GM19438 (cell line): ENCODE measurements around the gene SCNM1.
"Not testable (repeated sequence)": the region's sequence is repeated elsewhere in the genome, so short reads cannot be mapped to it uniquely, and the experiment has no call there.

ENCODE experiments used
- ATAC-seq: cut with Tn5 transposase; IDR thresholded peaks from one replicate; pipeline ENCODE4 v1.9.1; 2021; ENCODE audit warnings: low read depth; ENCODE audit not compliant: unreplicated experiment

The SCNM1 gene

DNA sequence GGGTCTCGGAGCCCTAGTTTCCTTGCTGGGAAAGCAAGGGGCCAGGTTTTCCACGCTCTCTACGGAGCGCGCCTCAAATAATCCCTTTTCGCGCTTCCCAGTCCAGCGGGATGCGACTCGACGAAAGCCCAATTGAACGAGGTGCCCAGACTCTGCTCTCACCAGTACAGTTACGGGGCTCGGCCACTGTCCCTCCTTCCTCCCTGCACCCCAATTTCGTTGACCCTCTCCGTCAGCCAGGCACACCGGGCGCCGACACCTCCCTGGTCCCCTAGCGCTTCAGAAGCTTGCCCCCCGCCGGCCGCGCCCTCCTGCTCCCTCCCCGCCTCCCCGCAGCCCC is 19.9 kb upstream of the SCNM1 start:
- ATAC-seq, result peak; percentile 5

DNA sequence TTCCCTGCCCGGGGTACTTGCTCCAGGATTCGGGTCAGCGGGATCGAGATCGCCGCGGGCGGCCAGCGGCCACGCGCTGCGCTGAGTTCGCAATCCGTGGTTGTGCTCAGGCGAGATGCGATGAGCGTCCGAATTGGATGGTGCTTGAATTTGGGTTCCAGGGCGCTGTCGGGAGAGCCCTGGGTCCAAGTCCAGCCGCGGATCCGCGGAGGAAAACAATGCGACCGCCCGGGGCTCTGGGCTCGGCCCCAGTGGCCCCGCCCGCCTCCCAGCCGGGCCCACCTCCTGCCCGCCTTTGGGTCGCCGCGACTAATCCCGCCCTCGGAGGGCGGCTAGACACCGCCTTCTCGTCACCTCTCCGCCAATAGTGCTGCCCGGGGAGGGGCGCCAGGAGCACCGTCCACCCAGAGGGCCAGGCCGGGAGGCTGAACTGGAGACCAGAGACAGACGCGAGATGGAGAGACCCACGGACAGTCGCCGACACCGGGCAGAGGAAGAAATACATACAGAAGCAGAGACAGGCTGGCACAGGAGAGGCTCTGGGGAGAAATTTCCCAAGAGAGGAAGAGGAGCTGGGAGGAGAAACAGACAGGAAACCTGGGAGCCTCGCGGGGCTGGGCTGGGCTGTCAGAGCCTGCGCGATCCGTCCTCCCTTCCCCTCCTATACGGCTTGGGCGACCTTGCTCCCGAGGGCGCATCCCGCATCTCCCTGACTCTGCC is 19.4 kb upstream of the SCNM1 start, which contains the start of gene SEMA6C:
Gene SEMA6C (minus strand): TSS at position 220 of the 720 bp plus-strand sequence. CDS start 4,010 bp downstream, outside the sequence.
- peak; percentile 99 for ATAC-seq

DNA sequence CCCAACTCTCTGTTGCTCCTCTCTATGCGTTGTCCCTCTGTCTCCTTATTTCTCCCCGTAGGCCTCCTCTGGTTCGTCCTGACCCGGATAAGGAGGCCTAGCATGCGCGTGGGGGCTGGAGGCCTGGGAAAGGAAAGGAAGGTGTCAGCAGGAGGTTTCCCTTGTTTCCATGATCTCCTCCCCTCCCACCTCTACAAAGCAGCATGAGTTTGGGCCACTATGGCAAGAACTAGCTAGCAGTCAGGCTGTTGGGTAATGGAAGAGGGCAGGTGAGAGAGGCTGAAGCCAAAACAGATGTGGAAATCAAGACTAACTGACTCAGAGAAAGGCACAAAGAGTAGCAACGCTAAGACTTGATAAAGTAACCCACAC is 18.8 kb upstream of the SCNM1 start:
- ATAC-seq, result no peak

DNA sequence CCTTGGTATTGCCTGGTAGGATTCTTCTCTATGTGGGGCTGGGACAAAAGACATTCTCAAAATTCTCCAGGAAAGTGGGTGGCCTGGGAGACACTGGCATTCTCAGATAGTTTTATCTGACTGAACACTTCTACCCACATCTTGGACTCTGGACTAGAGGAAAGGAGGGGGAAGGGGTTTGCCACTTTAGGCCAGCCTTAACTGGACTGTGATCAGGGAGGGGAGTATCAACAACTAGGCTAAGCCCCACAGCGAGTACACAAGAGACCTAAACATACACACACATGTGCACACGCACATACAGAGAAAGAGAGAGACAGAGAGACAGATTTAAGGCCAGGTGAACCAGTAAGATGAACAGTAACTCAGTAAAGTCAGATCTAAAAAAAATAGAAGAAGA is 18.3 kb upstream of the SCNM1 start:
- ATAC-seq, result no peak

DNA sequence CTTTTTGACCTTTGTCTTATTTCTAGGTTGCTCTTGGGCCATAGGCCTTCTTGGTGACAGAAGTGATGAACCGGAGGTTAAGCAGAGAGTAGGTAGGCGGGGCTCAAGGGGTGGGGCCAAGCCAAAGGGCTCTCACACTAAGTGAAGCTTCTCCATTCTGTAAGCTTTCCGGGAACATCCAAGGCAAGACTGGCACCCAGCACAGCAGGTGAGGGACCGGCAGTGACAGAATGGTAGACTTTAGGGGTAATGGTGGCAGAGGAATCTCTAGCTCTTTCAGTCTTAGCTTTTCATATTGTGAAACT is 9.5 kb upstream of the SCNM1 start, which contains the start of gene TNFAIP8L2:
Gene TNFAIP8L2 (plus strand): TSS at position 135 of the 305 bp plus-strand sequence. CDS start 2,049 bp downstream, outside the sequence.
- peak; percentile 62 for ATAC-seq

DNA sequence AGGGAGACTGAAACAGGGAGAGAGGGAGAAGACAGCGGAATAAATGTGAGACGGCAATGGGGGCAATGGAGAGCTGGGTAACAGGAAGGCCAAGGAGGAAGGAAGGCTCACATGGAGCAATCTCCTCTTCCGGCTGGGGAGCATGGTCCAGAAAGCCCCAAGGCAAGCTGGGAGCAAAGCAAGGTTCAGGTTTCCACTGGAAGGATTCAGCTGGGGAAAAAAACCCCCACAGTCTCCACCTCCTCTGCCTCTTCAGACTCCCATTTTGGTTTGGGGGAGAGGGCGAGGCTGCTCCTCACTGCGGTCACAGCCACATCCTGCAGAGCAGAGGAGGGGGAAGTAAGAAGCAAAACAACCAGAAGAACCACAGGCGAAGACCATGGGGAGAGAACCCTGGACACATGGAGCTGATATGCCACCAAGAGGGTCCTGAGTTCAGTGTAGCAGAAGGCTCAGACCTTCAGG is 8.8 kb upstream of the SCNM1 start:
- peak; percentile 51 for ATAC-seq

DNA sequence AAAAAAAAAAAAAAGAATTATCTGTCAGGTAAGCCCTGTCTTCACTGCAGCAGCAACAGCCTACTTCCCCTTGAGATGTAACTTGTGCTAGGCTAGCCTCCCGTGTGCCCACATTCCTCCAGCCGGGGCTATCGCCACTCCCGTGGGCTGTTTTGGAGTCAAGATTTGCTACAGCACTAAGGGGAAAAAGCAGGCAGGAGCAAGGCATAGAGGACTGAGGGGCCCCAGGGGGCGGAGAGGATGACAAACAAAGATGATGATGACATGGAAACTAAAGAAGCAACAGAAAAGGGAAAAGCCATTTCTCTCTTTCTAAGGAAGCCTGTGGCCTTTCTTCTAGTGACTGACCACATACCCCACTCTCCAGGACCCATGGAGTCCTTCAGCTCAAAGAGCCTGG is 7.6 kb upstream of the SCNM1 start:
- ATAC-seq, result no peak

DNA sequence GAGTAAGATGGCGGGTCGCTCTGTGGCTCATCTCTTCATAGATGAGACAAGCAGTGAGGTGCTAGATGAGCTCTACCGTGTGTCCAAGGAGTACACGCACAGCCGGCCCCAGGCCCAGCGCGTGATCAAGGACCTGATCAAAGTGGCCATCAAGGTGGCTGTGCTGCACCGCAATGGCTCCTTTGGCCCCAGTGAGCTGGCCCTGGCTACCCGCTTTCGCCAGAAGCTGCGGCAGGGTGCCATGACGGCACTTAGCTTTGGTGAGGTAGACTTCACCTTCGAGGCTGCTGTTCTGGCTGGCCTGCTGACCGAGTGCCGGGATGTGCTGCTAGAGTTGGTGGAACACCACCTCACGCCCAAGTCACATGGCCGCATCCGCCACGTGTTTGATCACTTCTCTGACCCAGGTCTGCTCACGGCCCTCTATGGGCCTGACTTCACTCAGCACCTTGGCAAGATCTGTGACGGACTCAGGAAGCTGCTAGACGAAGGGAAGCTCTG is 7.1 kb upstream of the SCNM1 start:
- no peak for ATAC-seq

DNA sequence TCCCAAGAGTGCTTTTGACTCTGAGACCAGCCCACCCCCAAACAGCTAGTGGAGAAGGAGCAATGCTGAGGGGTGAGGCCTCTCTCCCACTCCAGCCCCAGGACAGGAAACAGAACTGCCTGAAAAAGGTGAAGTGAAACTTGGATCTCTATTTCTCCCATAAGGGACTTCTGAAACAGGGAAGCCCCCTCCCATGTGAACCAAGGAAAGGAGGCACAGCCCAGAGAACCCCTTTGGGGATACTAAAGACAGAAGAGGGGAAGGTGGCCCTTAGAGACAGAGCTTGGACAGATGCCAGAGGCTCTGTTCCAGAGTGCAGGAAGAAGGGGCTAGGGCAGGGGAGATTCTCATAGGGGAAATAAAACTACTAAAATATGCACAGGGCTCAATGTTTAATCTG is 6.6 kb upstream of the SCNM1 start:
- no peak for ATAC-seq

DNA sequence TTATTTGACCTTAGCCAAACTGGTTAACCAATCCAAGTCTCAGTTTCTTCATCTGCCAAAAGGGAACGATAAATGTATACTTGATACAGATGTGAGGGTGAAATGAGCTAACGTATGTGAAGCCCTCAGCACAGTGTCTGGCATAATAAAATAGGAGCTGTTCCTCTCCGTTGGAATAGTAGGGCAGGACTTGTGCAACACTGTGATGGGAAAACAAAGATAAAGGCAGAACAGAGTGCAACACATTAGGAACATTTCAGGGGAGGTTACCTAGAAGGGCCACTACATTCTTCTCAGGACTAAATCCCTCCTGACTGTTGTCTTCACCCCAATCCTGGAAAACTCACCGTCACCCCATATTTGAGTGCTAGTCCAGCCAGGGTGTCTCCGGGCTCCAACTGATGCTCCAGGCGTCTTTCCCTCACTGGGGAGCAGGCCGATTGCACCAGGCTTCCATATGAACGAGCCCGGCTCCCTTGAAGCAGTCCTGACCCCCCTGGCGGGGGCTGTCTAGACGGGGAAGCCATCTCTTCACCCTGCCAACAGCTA is 1.1 kb upstream of the SCNM1 start:
- no peak for ATAC-seq

DNA sequence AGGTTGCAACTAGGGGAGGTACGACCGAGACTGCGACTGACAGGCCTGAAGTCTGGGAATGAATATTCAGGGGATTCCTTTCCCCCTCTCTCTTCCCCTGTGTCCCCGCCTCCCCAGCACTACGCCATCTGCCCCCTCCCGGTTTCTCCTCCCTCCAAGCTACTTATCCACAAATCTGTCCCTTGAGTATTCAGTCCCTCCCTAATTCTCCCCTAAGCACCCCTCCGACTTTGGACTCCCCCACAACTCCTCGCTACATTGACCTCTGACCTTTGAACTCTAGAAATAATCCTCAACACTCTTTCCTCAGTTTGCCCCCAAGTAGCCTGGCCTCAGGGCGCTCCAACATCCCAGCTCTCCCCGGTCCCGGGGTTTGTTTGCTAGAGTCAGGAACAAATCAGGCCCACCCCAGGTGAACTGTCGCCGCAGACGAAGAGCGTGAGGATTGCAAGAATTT is 635 bp upstream of the SCNM1 start:
- ATAC-seq, result peak; percentile 16

DNA sequence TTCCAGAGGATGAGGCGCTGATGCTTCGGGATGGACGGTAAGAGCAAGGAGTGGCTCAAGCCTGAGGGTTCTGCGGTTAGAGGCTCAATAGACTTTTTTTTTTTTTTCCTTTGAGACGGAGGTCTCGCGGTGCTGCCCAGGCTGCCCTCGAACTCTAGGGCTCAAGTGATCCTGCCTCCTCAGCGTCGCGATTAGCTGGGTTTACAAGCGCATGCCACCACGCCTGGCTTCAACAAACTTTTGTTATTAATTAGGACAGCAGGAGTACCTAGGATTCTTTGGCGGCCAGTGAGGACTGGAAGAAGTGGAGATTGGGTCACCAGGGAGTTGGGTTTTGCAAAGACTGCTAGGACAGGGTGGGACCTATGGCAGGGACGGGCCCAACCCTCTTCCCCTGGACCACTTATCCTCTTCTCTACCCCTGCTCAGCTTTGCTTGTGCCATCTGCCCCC is 587 bp downstream of the SCNM1 start:
- ATAC-seq, result no peak

DNA sequence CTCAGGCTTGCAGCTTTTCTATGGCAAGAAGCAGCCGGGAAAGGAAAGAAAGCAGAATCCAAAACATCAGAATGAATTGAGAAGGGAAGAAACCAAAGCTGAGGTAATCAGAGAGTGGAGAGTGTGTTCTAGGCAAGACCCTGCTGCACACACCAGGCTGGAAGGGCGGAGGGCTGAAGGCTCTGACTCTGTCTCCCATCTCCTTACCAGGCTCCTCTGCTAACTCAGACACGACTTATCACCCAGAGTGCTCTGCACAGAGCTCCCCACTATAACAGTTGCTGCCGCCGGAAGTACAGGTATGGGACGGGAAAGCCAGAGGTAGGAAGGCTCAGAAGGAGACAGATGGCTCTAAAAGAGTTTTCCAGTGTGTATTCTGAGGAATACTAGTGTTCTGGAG is 1.2 kb downstream of the SCNM1 start:
- ATAC-seq, result no peak

DNA sequence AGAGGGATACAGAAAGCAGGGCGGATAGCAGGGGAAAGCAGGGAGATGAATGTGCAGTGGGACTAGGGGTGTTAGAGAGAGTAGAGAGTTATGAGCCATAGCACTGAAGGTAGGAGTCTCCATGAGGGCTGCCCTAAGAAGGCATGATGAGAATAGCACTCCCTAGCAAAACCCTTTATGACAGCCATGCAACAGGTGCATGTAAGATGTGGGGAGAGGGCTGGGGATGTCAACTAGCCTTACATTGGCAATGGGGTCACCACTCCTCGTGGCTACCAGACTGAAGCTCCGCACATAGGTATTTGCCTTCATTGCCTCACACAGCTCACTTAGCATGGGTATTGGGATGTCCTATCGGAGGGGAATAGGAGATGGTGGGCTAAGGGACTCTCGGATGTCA is 5.2 kb downstream of the SCNM1 start:
- ATAC-seq, result no peak

DNA sequence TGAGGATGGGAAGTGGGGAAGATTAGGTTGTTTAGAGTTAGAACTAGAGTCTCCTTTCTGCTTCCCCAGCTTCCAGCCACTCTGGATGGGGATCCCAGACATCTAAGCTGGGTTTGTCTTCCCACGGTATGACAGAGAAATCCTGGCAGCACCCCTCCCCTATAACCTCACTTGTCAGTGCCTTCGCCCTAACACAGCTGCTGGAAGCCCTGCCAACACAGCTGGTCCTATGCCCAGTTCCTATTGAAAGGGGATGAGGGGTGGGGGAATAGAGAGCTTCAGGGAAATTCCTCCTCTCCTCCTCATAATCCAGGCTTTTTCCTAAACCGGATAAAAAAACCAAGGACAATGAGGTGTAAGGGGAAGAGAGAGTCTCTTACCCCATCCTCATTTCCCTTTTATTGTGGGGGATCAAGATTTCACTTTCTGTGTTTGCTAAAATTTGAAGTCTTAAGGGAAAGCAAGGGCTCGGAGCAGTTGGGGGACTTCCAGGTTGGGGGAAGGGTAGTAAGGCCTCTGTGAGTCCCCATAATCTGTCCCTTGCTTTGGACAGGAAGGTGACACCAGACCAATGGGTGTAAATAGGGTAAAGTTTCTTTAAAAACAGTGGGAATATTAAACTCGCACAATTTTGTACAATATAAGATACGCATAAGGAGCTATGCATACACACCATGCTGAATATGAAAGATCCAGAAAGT is 9.2 kb downstream of the SCNM1 start:
- ATAC-seq, result no peak

DNA sequence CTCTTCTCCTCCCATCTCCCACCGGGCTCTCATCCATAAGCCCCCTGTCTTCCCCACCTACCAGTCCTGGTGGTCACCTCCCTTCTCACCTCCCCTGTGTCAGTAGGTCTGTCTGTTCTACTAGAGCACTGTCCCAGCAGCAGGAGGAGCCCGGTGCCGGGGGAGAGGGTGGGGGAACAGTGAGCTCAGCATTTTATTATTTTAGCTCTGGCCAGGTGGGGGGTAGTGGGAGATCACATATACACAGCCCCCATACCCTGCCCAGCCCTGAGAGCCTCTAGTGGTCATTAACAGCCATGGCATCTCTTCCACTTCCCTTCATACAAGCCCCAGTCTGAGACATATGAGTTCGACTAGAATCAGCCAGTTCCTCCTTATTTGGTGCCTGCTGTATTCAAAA is 9.9 kb downstream of the SCNM1 start, which contains the start of gene TMOD4:
Gene TMOD4 (minus strand): TSS at position 119 of the 400 bp plus-strand sequence. CDS start 1,106 bp downstream, outside the sequence.
- no peak for ATAC-seq

DNA sequence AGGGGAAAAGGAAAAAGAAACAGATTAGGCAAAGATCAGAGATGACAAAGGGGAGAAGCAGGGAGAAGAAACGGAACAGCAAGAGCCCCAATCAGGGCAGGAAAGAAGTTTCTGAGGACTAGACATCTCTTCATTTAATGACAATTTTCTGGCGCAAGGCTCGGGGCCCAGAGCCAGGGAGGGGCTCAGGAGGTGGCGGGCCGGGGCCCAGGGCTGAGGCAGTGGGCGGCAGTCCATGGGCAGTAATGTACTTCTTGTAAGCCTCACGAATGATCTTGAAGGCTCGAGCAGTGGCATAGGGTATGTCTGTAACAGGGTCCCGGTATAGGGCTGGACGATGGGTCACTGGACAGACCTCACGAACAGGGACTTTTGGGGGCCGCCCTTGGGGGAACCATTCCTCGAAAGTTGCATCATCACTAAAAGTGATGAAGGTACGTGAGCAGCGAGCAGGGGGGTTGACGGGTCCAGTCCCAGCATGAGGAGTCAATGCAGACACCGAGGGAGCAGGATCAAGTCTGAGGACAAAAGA is 10.6 kb downstream of the SCNM1 start:
- no peak for ATAC-seq

DNA sequence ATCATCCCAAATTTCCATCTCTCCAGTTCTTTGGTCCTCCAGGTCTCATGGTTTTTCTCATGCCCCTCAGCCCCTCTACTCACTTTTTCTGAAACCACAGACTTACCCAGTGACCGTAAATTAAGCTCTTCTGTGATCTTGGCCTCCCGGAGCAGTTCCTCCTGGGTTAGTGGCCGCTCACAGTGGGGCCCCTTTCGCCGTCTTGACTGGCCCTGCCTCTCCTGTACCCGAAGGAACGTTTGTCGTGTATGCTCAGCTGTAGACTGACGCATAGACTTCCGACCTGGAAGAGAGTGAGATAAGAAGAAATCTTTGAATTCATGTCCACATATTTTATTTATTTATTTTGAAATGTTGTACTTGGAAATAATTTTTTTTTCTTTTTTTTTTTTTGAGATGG is 18.3 kb downstream of the SCNM1 start:
- ATAC-seq, result no peak

DNA sequence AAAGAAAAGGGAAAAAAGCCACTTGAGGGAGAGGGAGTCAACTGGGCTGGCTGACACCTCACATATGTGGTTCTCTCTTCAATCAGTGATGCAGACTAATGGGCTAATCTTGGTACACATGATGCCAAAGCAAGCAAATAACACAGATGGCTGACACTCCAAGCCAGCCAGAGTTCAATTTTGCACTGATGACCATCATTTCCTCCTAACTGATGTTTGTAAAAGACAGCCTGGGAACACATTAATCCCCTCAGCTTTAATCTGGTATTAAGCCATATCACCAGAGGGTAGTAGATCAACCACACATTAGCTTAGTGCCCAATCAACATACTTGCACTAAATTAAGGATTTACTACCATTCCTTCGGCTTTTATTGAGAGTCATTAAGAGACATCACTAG is 21.3 kb downstream of the SCNM1 start:
- ATAC-seq, result no peak

DNA sequence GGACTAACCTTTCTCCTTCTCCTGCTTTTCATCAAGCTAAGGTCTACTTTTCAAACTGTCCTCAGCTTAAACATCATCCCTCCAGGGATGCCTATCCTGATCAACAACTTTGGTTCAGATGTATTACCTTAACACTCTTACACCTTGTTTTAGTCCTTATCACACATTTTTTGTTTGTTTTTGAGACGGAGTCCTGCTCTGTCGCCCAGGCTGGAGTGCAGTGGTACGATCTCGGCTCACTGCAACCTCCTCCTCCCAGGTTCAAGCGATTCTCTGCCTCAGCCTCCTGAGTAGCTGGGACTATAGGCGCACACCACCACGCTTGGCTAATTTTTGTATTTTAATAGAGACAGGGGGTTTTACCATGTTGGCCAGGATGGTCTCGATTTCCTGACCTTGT is 22.7 kb downstream of the SCNM1 start:
- ATAC-seq, result not testable (repeated sequence)
